ENCODE results near the gene GPRASP3.

DNA sequence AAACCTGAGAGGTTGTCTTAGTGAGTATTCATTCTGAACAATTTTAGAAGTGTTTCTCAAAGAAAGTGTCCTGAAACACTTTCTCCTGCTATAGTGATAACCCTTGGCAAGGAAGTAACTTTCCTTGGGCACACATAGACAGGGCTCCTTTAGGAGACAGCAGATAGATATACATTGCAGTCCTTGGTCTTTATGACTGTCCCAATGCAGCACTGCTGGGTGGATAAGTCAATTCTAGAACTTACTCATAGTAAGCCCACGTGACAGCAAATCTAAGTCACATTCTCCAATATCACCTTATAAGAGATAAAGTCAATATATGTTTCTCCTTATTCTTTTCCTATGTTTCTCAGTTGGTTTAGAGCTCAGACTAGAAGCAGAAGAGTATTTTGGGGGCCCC lies 46.7 kb downstream of the GPRASP3 start:
- TF ChIP-seq, protein P1, sequence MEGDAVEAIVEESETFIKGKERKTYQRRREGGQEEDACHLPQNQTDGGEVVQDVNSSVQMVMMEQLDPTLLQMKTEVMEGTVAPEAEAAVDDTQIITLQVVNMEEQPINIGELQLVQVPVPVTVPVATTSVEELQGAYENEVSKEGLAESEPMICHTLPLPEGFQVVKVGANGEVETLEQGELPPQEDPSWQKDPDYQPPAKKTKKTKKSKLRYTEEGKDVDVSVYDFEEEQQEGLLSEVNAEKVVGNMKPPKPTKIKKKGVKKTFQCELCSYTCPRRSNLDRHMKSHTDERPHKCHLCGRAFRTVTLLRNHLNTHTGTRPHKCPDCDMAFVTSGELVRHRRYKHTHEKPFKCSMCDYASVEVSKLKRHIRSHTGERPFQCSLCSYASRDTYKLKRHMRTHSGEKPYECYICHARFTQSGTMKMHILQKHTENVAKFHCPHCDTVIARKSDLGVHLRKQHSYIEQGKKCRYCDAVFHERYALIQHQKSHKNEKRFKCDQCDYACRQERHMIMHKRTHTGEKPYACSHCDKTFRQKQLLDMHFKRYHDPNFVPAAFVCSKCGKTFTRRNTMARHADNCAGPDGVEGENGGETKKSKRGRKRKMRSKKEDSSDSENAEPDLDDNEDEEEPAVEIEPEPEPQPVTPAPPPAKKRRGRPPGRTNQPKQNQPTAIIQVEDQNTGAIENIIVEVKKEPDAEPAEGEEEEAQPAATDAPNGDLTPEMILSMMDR (IDR thresholded peaks at IDR 0.05), result no peak
- no peak for TF ChIP-seq POLR2A (IDR thresholded peaks at IDR 0.05)
